HCT116 (cell line): ENCODE results near the gene COMMD6.
"Not testable (repeated sequence)": the region's sequence is repeated elsewhere in the genome, so short reads cannot be mapped to it uniquely, and the experiment has no call there.

Experiments
- ELF1 ChIP-seq: IDR thresholded peaks from 2 replicates; pipeline ENCODE4 v1.6.1; 2012; ENCODE audit warnings: low read depth, borderline replicate concordance
- EZH2 ChIP-seq: fragments of 200-600 bp; sonication (generic); IDR thresholded peaks from 2 replicates; pipeline ENCODE4 v1.6.1; 2017; ENCODE audit warnings: antibody characterized with exemption, mixed run types
- FOSL1 ChIP-seq: IDR thresholded peaks from 2 replicates; pipeline ENCODE4 v1.6.1; 2012; ENCODE audit warnings: low read depth
- JUND ChIP-seq: IDR thresholded peaks from 2 replicates; pipeline ENCODE4 v1.6.1; 2012
- POLR2A ChIP-seq: IDR thresholded peaks from 2 replicates; pipeline ENCODE4 v1.7.0; 2011; ENCODE audit warnings: borderline replicate concordance; ENCODE audit not compliant: insufficient read depth, insufficient read length; ENCODE audit errors: extremely low read depth
- POLR2AphosphoS5 ChIP-seq: IDR thresholded peaks from 2 replicates; pipeline ENCODE4 v1.6.1; 2011; ENCODE audit warnings: mild to moderate bottlenecking, low read depth, low read length, moderate library complexity
- SIN3A ChIP-seq: IDR thresholded peaks from 2 replicates; pipeline ENCODE4 v1.6.1; 2012; ENCODE audit warnings: low read depth
- SRF ChIP-seq: IDR thresholded peaks from 2 replicates; pipeline ENCODE4 v1.6.1; 2012; ENCODE audit warnings: low read depth
- TF ChIP-seq, protein P1 (sequence below), 3 experiments: fragments of 200-600 bp in 1 of 3; sonication (generic) in 1 of 3; IDR thresholded peaks in 2 of 3; conservative IDR thresholded peaks in 1 of 3; 2 replicates each; pipeline ENCODE4 v1.5.1; 2012 to 2017; ENCODE audit warnings: low read depth in 2 of 3, low read length in 2 of 3, antibody characterized with exemption in 1 of 3, borderline replicate concordance in 1 of 3, control low read depth in 1 of 3, mild to moderate bottlenecking in 1 of 3, mixed read lengths in 1 of 3, mixed run types in 1 of 3, moderate library complexity in 1 of 3; ENCODE audit not compliant: insufficient read depth in 1 of 3
- TF ChIP-seq, protein P2 (sequence below): IDR thresholded peaks from 2 replicates; pipeline ENCODE4 v1.6.1; 2012; ENCODE audit warnings: low read depth

DNA sequence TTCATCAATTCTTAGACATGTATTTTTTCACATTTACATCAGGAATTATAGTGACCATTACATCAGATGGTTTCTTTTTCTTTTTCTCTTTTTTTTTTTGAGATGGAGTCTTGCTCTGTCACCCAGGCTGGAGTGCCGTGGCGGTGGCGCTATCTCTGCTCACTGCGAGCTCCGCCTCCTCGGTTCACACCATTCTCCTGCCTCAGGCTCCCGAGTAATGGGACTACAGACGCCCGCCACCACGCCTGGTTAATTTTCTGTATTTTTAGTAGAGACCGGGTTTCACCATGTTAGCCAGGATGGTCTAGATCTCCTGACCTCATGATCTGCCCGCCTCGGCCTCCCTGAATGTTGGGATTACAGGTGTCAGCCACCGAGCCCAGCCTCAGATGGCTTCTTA, 7.7 kb upstream of the COMMD6 start:
- TF ChIP-seq, protein P1, sequence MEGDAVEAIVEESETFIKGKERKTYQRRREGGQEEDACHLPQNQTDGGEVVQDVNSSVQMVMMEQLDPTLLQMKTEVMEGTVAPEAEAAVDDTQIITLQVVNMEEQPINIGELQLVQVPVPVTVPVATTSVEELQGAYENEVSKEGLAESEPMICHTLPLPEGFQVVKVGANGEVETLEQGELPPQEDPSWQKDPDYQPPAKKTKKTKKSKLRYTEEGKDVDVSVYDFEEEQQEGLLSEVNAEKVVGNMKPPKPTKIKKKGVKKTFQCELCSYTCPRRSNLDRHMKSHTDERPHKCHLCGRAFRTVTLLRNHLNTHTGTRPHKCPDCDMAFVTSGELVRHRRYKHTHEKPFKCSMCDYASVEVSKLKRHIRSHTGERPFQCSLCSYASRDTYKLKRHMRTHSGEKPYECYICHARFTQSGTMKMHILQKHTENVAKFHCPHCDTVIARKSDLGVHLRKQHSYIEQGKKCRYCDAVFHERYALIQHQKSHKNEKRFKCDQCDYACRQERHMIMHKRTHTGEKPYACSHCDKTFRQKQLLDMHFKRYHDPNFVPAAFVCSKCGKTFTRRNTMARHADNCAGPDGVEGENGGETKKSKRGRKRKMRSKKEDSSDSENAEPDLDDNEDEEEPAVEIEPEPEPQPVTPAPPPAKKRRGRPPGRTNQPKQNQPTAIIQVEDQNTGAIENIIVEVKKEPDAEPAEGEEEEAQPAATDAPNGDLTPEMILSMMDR (IDR thresholded peaks at IDR 0.05 in 2 of 3, conservative IDR thresholded peaks at IDR 0.05 in 1 of 3; ENCODE audit: borderline replicate concordance in 1 of 3, insufficient read depth in 1 of 3, low read depth in 2 of 3, low read length in 2 of 3): not testable (repeated sequence)
- not testable (repeated sequence) for TF ChIP-seq POLR2A, ELF1, EZH2, SIN3A, POLR2AphosphoS5, FOSL1, JUND, SRF
- TF ChIP-seq, protein P2, sequence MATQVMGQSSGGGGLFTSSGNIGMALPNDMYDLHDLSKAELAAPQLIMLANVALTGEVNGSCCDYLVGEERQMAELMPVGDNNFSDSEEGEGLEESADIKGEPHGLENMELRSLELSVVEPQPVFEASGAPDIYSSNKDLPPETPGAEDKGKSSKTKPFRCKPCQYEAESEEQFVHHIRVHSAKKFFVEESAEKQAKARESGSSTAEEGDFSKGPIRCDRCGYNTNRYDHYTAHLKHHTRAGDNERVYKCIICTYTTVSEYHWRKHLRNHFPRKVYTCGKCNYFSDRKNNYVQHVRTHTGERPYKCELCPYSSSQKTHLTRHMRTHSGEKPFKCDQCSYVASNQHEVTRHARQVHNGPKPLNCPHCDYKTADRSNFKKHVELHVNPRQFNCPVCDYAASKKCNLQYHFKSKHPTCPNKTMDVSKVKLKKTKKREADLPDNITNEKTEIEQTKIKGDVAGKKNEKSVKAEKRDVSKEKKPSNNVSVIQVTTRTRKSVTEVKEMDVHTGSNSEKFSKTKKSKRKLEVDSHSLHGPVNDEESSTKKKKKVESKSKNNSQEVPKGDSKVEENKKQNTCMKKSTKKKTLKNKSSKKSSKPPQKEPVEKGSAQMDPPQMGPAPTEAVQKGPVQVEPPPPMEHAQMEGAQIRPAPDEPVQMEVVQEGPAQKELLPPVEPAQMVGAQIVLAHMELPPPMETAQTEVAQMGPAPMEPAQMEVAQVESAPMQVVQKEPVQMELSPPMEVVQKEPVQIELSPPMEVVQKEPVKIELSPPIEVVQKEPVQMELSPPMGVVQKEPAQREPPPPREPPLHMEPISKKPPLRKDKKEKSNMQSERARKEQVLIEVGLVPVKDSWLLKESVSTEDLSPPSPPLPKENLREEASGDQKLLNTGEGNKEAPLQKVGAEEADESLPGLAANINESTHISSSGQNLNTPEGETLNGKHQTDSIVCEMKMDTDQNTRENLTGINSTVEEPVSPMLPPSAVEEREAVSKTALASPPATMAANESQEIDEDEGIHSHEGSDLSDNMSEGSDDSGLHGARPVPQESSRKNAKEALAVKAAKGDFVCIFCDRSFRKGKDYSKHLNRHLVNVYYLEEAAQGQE: not testable (repeated sequence)
